ENCODE data around the gene PYDC1.

GRCh38 chr16:31193874-31194273 lies 23.1 kb downstream of the PYDC1 start:
- TF ChIP-seq CTCF (conservative IDR thresholded peaks at IDR 0.05; ENCODE audit: low read depth in 2 of 2), result no peak
- no peak for TF ChIP-seq POLR2AphosphoS5 (IDR thresholded peaks at IDR 0.05; ENCODE audit: low read depth)
- no peak for TF ChIP-seq EZH2 (IDR thresholded peaks at IDR 0.05; ENCODE audit: low read depth, unreplicated experiment)
- TF ChIP-seq REST (IDR thresholded peaks at IDR 0.05; ENCODE audit: unreplicated experiment), result no peak
- no peak for TF ChIP-seq ZNF114 (CRISPR knock-in tag; IDR thresholded peaks at IDR 0.05)
- TF ChIP-seq CREB1 (CRISPR knock-in tag; IDR thresholded peaks at IDR 0.05; ENCODE audit: low read depth), result no peak
- no peak for TF ChIP-seq JUNB (IDR thresholded peaks at IDR 0.05; ENCODE audit: unreplicated experiment)
